AG04449 (cell line): ENCODE results near the gene MAPK14.
"Not testable (repeated sequence)": the region's sequence is repeated elsewhere in the genome, so short reads cannot be mapped to it uniquely, and the experiment has no call there.

Experiments used
- CTCF ChIA-PET: fragments of 350-600 bp; formaldehyde crosslinking; extraction: SDS; loops from one replicate; lab custom pipeline; 2021; ENCODE audit warnings: antibody characterized with exemption; lab: Yijun Ruan, JAX
- POLR2A ChIA-PET: fragments of 400-600, 350-600 bp; formaldehyde crosslinking; extraction: SDS; loops from one replicate; lab custom pipeline; 2020; ENCODE audit warnings: antibody characterized with exemption, inconsistent platforms; lab: Yijun Ruan, JAX
- DNase-seq: peaks from one replicate; pipeline ENCODE4 v3.0.0-alpha.2; 2010; ENCODE audit warnings: low read depth, low spot score
- H3K4me3 ChIP-seq: 2 replicates; pipeline ENCODE4 v1.5.1; 2011; ENCODE audit warnings: low read depth, mild to moderate bottlenecking, control low read depth, low read length
- TF ChIP-seq, protein P1 (sequence below): IDR thresholded peaks from one replicate; pipeline ENCODE4 v1.5.1; 2011; ENCODE audit warnings: mild to moderate bottlenecking, moderate library complexity, low read length, control low read depth, inconsistent platforms; ENCODE audit not compliant: insufficient read depth; ENCODE audit errors: missing control alignments

MAPK14 gene

DNA sequence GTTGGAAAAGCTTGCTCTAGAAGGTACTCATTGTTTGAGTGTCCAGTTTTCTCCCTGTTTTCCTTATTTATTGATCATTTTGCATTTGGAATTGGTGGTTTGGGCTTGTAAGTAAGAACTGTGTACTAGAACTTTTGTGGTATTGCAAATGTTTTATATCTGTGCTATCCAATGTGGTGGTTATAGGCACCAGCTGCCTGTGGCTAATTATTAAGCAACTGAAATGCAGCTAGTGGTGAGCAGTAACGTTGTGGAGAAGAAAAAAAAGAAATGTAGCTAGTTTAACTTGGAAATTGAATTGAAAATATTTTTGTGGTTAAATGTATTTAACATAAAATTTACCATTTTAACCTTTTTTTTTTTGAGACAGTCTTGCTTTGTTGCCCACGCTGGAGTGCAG, 52.0 kb downstream of the MAPK14 start:
- DNase-seq, result no peak
- TF ChIP-seq, protein P1, sequence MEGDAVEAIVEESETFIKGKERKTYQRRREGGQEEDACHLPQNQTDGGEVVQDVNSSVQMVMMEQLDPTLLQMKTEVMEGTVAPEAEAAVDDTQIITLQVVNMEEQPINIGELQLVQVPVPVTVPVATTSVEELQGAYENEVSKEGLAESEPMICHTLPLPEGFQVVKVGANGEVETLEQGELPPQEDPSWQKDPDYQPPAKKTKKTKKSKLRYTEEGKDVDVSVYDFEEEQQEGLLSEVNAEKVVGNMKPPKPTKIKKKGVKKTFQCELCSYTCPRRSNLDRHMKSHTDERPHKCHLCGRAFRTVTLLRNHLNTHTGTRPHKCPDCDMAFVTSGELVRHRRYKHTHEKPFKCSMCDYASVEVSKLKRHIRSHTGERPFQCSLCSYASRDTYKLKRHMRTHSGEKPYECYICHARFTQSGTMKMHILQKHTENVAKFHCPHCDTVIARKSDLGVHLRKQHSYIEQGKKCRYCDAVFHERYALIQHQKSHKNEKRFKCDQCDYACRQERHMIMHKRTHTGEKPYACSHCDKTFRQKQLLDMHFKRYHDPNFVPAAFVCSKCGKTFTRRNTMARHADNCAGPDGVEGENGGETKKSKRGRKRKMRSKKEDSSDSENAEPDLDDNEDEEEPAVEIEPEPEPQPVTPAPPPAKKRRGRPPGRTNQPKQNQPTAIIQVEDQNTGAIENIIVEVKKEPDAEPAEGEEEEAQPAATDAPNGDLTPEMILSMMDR, result no peak
- ChIA-PET POLR2A (no interaction called here), CTCF (interaction anchor here (2.1 to 4.9 kb wide), 2 partner anchors 11 to 16 kb away, joined by 7 to 71 read pairs; no protein-coding TSS in a partner anchor)
- no peak overlapping the region for H3K4me3 ChIP-seq

DNA sequence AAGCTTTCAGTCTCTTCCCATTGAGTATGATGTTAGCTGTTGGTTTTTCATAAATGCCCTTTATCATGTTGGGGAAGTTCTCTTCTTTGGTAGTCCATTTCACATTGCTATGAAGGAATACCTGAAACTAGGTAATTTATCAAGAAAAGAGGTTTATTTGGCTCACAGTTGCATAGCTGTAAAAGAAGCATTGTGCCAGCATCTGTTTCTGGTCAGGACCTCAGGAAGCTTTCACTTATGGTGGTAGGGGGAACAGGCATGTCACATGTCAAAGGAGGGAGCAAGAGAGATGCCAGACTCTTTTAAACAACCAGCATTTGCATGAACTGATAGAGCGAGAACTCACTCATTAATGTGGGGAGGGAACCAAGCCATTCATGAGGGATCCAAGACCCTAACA, 54.7 kb downstream of the MAPK14 start:
- ChIA-PET CTCF (interaction anchor here (6.7 kb wide), 1 partner anchor 13 kb away, joined by 84 read pairs; no protein-coding TSS in a partner anchor), POLR2A (no interaction called here)
- no peak for DNase-seq
- no peak overlapping the region for H3K4me3 ChIP-seq
- TF ChIP-seq, protein P1, result no peak

DNA sequence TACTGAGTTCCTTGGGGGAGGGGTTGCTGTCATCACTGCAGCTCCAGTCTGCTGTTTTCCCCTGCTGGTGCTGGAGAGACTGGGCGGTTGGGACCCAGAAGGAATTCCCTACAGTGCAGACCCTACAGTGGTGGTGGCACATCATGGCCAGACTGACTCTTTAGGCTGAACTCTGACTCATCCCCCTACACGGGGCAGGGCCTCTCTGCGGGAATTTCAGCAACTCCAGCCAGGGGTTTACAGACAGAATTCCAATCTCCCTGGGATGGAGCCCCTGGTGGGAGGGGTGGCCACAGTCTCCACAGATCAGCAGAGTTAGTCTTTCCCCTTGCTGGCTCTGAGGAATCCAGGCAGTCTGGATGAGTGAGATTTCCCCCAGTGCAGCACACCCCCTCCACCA, 55.8 kb downstream of the MAPK14 start:
- no peak for DNase-seq
- TF ChIP-seq, protein P1, result no peak
- ChIA-PET POLR2A (no interaction called here), CTCF (interaction anchor here (1.4 to 6.7 kb wide), 2 partner anchors 12 to 43 kb away, joined by 3 to 84 read pairs; no protein-coding TSS in a partner anchor)
- no peak overlapping the region for H3K4me3 ChIP-seq

DNA sequence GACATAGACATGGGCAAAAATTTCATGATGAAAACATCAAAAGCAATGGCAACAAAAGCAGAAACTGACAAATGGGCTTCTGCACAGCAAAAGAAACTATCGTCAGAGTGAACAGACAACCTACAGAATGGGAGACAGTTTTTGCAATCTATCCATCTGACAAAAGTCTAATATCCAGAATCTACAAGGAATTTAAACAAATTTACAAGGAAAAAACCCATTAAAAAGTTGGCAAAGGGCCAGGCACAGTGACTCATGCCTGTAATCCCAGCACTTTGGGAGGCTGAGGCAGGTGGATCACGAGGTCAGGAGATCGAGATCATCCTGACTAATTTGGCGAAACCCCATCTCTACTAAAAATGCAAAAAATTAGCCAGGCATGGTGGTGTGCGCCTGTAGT, 60.6 kb downstream of the MAPK14 start:
- DNase-seq, H3K4me3 ChIP-seq, POLR2A ChIA-PET: not testable (repeated sequence)
- CTCF ChIA-PET, result interaction anchor here (0.9 to 1.2 kb wide), 2 partner anchors 10 to 20 kb away, joined by 3 read pairs; no protein-coding TSS in a partner anchor

DNA sequence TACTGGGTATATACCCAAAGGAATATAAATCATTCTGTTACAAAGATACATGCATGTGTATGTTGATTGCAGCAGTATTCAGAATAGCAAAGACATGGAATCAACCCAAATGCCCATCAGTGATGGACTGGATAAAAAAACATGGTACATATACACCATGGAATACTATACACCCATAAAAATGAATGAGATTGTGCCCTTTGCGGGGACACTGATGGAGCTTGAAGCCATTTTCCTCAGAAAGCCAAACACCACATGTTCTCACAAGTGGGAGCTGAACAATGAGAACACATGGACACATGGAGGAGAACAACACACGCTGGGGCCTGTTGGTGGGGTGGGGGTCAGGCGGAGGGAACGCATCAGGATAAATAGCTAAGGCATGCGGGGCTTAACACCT, 61.4 kb downstream of the MAPK14 start:
- DNase-seq, result no peak
- no peak overlapping the region for H3K4me3 ChIP-seq
- CTCF ChIA-PET, result interaction anchor here (0.8 to 10.7 kb wide), 6 partner anchors 11 to 62 kb away, joined by 3 to 210 read pairs (median 4); partner anchors contain the start of genes MAPK14 and SLC26A8
- TF ChIP-seq, protein P1, result no peak
- POLR2A ChIA-PET, result interaction anchor here (0.6 kb wide), 1 partner anchor 143 kb away, joined by 4 read pairs; no protein-coding TSS in a partner anchor

DNA sequence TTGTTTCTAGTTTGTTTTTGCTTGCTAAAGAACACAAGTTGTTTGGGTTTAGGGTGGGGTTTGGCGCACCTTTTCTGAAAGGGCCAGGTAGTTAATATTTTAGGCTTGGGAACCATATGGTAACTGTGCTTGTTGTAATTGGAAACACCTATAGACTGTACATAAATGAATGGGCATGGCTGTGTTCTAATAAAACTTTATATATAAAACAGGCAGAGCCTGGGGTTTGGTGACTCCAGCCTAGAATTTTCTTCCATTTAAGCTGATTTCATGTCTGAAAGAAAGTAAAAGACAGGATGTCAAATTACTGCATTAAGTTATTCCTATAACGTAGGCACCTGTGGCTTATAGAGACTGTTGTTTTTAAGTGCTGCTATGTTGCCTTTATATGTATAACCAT, 66.6 kb downstream of the MAPK14 start:
- H3K4me3 ChIP-seq, result no peak overlapping the region
- TF ChIP-seq, protein P1, result no peak
- ChIA-PET CTCF (interaction anchor here (0.7 to 10.7 kb wide), 41 partner anchors 10 to 571 kb away, joined by 3 to 210 read pairs (median 5); partner anchors contain the start of genes MAPK13, MAPK14 and SLC26A8), POLR2A (interaction anchor here (0.6 kb wide), 1 partner anchor 1524 kb away, joined by 4 read pairs; no protein-coding TSS in a partner anchor)
- DNase-seq, result no peak
